HG03521 (cell line): Measurements from ENCODE around the gene DTYMK.
A peak's percentile ranks its signal among the peaks of the same experiment; 100 is the strongest.

ENCODE experiments used
- ATAC-seq: cut with Tn5 transposase; IDR thresholded peaks from one replicate; pipeline ENCODE4 v1.9.1; 2021; ENCODE audit warnings: mild to moderate bottlenecking, moderate library complexity; ENCODE audit not compliant: unreplicated experiment

The DTYMK gene

GRCh38 chr2:241652722-241653121 is 33.9 kb downstream of the DTYMK start:
- no peak for ATAC-seq

- ATAC-seq: no peak
Observed at GRCh38 chr2:241652142-241652541, 34.5 kb downstream of the DTYMK start.

GRCh38 chr2:241649927-241650326 is 36.7 kb downstream of the DTYMK start:
- ATAC-seq: no peak

- ATAC-seq: no peak
Observed at GRCh38 chr2:241649404-241649803, 37.2 kb downstream of the DTYMK start.

- no peak for ATAC-seq
Observed at GRCh38 chr2:241648453-241648852, 38.2 kb downstream of the DTYMK start.

- no peak for ATAC-seq
Observed at GRCh38 chr2:241645915-241646645, 40.5 kb downstream of the DTYMK start.

- ATAC-seq: no peak
Observed at GRCh38 chr2:241645056-241645914, 41.3 kb downstream of the DTYMK start.

- no peak for ATAC-seq
Observed at GRCh38 chr2:241641631-241642030, 45.0 kb downstream of the DTYMK start.

GRCh38 chr2:241640165-241640795 is 46.3 kb downstream of the DTYMK start:
- ATAC-seq: no peak

GRCh38 chr2:241639385-241639784 is 47.2 kb downstream of the DTYMK start:
- ATAC-seq: no peak

GRCh38 chr2:241638940-241639339 is 47.7 kb downstream of the DTYMK start:
- ATAC-seq: no peak

GRCh38 chr2:241637795-241638660 is 48.6 kb downstream of the DTYMK start:
- peak; percentile 17 for ATAC-seq

- peak; percentile 66 for ATAC-seq
Observed at GRCh38 chr2:241637018-241637794, 49.4 kb downstream of the DTYMK start, which contains the start of the genes ATG4B and THAP4. TSS of gene ATG4B (plus strand) at chr2:241637693. CDS start at chr2:241637715, 22 bp downstream. TSS of gene THAP4 (minus strand) at chr2:241637158. CDS start at chr2:241637017, 141 bp downstream.

- peak; percentile 23 for ATAC-seq
Observed at GRCh38 chr2:241636182-241637017, 50.2 kb downstream of the DTYMK start.

GRCh38 chr2:241635756-241636155 is 50.9 kb downstream of the DTYMK start:
- ATAC-seq: no peak

- no peak for ATAC-seq
Observed at GRCh38 chr2:241633561-241633960, 53.1 kb downstream of the DTYMK start.

- ATAC-seq: no peak
Observed at GRCh38 chr2:241632478-241633325, 53.9 kb downstream of the DTYMK start.
